ENCODE results near the gene UBL4B.

The UBL4B gene

GRCh38 chr1:110159168-110159567, 46.9 kb downstream of the UBL4B start:
- no peak for DNase-seq

DNA sequence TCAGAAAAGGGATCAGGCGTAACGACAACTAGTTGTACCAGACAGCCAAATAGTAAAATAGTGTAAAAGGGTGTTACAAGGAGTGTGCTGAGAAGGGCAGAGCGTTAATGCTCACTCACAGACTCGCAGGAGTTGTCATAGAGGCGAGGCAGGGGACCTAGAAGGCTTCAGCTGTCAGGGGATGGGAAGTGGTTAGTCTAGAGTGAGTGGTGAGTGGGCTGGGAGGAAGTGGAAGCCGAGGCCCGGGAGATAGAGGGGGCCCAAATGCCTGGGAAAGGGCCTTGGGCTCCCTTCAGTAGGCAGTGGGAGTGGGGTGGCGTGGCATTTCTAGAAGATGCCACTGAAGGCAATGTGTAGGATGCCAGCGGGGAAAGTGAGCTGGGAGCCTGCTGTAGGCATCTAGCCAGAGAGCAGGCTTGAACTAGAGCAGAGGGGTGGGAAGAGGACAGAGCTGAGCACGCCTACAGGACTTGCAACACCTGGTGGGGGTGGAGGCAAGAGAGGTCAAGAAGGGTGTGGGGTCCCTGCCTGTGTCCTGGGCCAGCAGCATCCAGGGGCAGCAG, 48.4 kb downstream of the UBL4B start:
- DNase-seq: no peak

GRCh38 chr1:110161165-110161564, 48.9 kb downstream of the UBL4B start:
- DNase-seq: no peak

DNA sequence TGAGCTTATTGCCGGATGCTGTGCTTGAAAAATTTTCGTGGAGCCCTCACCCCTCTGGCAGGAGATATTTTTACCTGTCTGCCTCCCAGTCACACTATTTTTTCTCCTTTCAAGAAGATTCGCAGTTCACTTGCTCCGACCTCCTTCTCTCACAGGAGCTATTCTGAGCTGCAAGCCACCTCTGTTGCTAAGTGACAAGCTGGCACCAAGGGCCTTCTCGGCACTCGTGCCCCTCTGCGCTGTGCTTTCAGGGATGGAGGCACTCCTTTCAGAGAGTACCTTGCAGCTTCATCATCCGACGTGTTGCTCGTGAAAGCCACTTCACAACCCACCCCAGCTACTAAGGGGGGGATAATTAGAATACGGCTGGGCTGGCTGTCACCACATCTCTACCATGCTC, 49.6 kb downstream of the UBL4B start:
- DNase-seq: no peak

Data from GF-D8 (cell line).